NCI-H524 treated with DMSO at 0.1 percent for 48 hours (cell line): ENCODE results near the gene JAKMIP1.
"Not testable (repeated sequence)": the region's sequence is repeated elsewhere in the genome, so short reads cannot be mapped to it uniquely, and the experiment has no call there.

Experiments
- DNase-seq: peaks from one replicate; lab custom pipeline; 2025; lab: John Stamatoyannopoulos, UW

JAKMIP1 gene

DNA sequence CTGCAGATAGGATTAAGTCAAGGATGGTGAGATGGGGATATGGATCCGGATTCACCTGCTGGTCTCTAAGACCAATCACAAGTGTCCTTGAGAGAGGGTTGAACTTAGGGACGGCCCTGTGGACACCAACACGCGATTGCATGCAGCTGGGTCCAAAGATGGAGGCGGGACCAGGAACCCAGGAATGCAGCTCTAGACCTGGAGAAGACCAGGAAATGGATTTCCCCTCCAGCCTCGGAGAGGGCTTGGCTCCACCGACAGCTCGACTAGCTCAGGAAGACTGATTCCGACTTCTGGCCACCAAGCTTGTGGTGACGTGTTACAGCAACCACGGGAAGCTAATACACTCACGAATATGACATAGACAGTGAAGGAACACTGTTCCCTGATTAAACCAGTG is 186.8 kb downstream of the JAKMIP1 start:
- DNase-seq, result no peak

GRCh38 chr4:6012200-6012599 is 188.1 kb downstream of the JAKMIP1 start:
- DNase-seq, result no peak

DNA sequence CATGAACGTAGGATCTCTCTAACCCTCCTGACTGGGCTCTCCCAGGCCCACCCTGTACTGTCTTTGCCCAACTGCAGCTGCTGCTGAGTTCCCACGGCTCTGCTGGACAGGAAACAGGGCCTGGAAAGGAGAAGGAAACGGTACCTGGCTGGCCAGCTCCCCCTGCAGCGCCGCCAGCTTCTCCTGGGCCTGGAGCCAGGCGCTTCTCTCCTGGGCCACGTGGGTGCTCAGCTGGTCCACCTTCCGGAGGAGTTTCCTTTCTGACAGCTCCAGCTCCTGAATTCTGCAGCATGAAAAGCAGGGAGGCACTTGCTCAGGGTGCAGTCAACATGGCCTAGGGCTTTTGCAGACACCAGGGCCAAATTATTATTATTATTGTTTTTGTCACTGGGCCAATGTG is 188.7 kb downstream of the JAKMIP1 start:
- no peak for DNase-seq

GRCh38 chr4:6011271-6011671 is 189.1 kb downstream of the JAKMIP1 start:
- DNase-seq, result no peak

GRCh38 chr4:6010789-6011188 is 189.6 kb downstream of the JAKMIP1 start:
- no peak for DNase-seq

DNA sequence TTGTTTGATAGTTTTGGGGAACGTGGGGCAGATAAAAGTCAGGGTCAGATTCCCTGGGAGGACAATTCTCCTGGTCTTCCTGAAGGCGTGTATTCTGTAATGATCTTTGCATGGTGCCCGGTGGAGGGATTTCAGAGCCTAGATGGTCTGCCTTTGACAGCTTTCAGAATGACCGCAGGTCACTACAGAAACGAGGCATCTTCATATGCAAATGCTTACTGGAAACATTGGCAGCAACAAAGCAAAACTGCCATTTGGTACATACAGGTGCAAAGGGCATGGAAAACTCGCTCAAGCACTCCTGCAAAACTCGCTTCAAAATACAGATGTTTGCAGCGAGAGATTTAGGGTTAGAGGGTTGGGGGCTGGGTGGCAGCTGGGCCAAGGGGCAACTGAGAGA is 190.9 kb downstream of the JAKMIP1 start:
- DNase-seq, result no peak

DNA sequence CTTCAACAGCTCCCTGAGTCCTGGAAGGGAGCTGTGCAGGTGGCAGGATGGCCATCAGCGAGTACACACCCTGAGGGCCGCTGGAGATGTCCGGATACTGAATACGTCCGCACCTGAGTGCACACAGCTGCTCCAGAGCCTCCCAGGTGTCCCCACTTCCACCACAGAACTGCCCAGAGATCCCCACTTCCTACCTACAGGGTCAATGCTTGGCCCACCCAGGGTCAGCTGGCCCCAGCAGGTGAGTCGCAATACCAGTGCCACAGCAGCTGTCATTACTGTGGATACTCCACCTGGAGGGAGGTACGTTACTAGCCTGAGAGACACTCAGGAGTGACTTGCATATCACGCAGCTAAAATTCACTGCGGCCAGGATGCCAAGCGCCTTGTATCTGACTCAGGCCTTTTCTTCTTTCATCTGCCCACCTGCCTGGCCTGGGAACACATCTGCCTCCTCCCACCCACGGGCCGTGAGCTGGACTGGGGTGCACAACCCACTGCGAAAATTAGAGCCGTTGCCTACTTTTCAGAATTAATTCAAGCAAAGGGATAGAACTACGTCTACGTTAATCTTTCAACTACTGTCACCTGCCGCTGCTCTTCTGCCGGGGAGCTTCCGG is 191.5 kb downstream of the JAKMIP1 start:
- DNase-seq, result no peak

GRCh38 chr4:6008092-6008551 is 192.2 kb downstream of the JAKMIP1 start:
- DNase-seq, result no peak

DNA sequence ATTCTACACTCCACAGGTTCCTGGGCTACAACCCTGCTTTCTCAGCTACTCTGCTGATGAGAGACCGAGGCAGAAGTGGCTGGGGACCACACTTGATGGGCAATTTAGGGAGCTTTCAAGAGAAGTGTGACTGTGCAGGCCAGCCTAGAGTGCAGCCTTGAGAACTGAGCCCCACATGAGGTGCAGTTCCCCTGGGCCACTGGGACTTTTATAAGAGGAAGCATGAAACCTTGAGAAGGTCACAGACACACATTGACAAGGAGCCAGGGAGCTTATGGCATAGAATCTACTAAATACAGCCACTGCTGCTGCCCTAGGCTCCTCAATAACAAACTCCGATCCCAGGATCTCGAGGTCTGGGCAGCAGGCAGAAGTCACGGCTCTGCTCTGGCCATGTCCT is 195.2 kb downstream of the JAKMIP1 start:
- no peak for DNase-seq

DNA sequence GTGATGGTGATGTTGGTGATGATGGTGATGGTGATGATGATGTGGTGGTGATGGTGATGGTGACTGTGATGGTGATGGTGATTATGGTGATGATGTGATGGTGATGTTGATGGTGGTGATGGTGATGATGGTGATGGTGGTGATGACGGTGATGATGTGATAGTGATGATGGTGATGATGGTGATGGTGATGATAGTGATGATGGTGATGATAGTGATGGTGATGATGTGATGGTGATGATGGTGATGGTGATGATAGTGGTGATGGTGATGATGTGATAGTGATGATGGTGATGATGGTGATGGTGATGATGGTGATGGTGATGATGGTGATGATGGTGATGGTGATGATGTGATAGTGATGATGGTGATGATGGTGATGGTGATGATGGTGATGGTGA is 196.9 kb downstream of the JAKMIP1 start:
- DNase-seq, result not testable (repeated sequence)

- no peak for DNase-seq
These were observed 197.4 kb downstream of the JAKMIP1 start for GRCh38 chr4:6002926-6003325.

DNA sequence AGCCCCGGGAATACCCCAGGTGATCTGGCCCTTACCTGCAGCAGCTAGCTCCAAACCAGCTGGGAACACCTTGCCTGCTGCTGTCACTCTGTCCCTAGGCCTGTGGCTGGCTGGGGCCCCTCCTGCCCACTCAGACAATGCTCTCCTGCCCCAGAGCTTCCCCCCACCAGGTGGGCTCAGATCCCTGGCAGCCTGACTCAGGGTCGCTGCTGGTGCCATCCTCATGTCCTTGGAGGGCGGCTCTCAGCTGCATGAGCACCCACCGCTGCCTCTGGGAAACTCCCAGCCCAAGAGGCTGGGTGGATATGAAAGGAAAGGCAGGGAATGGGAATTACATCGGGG is 197.9 kb downstream of the JAKMIP1 start:
- no peak for DNase-seq

DNA sequence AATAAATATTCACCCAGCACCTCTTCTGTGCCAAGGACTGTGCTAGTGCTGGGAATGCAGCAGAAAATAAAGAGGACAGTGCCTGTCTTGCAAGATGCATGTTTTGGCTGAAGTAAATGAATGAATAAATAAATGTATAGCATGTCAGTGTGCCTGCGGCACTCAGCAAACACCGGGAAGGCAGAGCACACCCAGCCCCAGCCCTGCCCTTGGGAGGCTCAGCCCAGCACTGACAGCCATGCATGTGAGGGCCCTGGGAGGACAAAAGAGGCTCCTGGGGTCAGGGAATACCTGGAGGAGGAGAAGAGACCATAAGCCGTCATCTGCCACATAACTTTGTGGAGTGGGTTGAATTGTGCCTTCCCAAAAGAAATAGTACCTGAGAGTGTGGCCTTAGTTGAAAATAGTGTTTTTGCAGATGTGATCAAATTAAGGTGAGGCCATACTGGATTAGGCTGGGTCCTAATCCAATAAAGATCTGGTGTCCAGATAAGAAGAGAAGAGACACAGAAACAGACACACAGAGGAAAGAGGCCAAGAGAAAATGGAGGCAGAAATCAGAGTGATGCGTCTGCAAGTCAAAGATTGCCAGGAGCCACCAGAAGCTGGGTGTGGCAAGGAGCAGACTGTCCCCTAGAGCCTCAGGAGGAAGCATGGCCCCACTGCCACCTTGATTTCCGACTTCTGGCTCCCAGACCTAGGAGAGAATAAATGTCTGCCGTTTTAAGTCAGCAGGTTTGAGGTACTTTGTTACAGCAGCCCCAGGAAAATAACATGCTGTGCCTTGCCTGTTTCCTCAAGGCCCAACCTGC is 198.5 kb downstream of the JAKMIP1 start:
- DNase-seq, result no peak

DNA sequence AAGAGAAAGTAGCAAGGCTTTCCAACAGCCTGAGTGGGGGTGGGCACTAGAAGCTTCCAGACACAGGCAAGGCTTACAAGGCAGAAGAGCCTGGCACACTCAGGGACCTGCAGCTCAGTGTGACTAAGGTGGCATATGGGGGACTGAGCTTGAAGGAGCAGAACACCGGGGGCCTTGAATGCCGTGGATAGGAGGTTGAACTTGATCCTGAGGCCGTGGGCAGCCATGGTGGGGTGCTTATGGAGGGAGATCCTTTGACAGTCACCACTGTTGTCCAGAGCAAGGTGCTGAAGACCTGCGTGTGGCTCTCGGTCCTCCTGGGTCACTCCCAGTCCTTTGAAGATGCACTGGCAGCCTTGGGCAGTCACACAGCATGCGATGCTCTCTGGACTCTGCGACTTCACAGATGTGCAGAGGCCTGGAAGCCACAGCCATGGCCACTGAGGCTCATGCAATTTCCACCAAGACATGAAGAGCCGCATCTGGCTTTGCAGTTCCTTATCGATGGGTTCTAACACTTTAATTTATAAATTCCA is 200.5 kb downstream of the JAKMIP1 start:
- no peak for DNase-seq

DNA sequence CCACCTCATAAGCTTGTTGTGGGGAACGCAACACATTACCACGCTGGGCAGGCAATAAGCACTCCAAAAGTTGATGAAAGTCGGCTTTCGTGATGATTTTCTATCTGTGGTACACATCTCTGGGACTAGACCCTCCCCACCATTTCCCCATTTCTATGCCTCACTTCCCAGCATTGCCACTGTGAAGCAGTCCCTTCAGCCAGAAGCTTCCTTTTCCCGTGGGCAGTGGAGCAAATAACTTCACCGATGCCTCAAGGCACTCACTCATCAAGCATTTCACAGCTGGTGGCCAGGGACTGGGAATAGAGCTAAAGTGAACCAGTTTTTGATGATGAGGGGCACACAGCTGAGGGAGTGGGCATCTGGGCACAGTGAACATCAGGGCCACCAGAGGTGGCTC is 201.0 kb downstream of the JAKMIP1 start:
- DNase-seq, result no peak

- no peak for DNase-seq
These were observed 201.9 kb downstream of the JAKMIP1 start for GRCh38 chr4:5998333-5998936.

- no peak for DNase-seq
These were observed 203.7 kb downstream of the JAKMIP1 start for GRCh38 chr4:5996641-5997040.

GRCh38 chr4:5995901-5996623 is 204.3 kb downstream of the JAKMIP1 start:
- no peak for DNase-seq

- no peak for DNase-seq
These were observed 206.2 kb downstream of the JAKMIP1 start for GRCh38 chr4:5993876-5994811.

DNA sequence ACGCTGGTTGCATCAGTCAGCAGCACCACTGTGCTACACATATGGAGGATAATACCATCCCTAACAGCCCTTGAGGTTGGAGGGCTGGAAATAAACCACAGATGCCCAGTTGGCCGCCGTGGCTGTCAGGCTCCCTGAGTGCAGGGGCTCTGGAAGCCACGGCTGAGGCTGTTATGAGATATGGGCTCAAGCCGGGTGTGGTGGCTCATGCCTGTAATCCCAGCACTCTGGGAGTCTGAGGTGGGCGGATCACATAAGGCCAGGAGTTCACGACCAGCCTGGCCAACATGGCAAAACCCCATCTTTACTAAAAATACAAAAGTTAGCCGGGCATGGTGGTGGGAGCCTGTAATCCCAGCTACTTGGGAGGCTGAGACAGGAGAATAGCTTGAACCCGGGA is 207.0 kb downstream of the JAKMIP1 start:
- not testable (repeated sequence) for DNase-seq

DNA sequence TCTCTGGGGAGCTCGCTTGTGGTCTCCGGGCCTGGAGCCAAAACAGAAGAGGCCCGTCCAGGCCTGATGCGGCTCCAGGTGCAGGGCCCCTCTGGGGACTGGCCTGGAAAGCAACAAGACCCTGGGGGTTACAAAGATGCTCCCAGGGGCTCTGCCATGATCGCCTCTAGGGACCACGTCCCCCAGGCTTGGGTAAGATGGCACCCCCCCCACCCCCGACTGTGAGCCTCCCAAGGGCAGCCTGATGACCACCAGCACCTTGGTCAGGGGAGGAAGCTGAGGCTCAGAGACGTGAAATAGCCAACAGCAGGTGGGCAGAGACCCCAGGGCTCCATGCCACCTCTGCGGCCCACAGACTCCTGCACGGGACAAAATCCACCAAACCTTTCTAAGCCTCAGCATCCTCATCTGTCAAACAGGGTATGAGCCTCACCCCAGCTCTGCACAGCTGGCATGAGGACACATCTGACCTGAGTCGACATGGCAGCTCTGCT is 207.5 kb downstream of the JAKMIP1 start:
- DNase-seq, result no peak
